DOHH2 (cell line): ENCODE data around the gene CCNC.
A peak's percentile ranks its signal among the peaks of the same experiment; 100 is the strongest.

Experiments
- H3F3A ChIP-seq: fragments of 200-600 bp; sonication (generic), shearing (Covaris generic); 2 replicates; pipeline ENCODE4 v1.6.0; 2016; ENCODE audit warnings: antibody characterized with exemption, mild to moderate bottlenecking; ENCODE audit not compliant: control insufficient read depth, insufficient read depth
- H3K27ac ChIP-seq: fragments of 200-600 bp; sonication (generic); 2 replicates; pipeline ENCODE4 v1.5.1; 2014; ENCODE audit warnings: low read depth, mild to moderate bottlenecking, low read length, moderate library complexity
- H3K27me3 ChIP-seq: fragments of 200-600 bp; sonication (generic); 2 replicates; pipeline ENCODE4 v1.6.1; 2014; ENCODE audit warnings: mild to moderate bottlenecking, low read length, mixed read lengths; ENCODE audit not compliant: control insufficient read depth
- H3K36me3 ChIP-seq: fragments of 200-600 bp; sonication (generic); 2 replicates; pipeline ENCODE4 v1.6.1; 2014; ENCODE audit warnings: mild to moderate bottlenecking, low read length, moderate library complexity, mixed read lengths; ENCODE audit not compliant: control insufficient read depth
- H3K4me1 ChIP-seq: fragments of 200-600 bp; sonication (generic); 2 replicates; pipeline ENCODE4 v1.6.1; 2014; ENCODE audit warnings: mild to moderate bottlenecking, low read length, mixed read lengths; ENCODE audit not compliant: control insufficient read depth
- H3K4me2 ChIP-seq: fragments of 200-600 bp; sonication (generic); 2 replicates; pipeline ENCODE4 v1.6.0; 2014; ENCODE audit warnings: mild to moderate bottlenecking, low read length, moderate library complexity
- H3K4me3 ChIP-seq: fragments of 200-600 bp; sonication (generic); 2 replicates; pipeline ENCODE4 v1.5.1; 2014; ENCODE audit warnings: mild to moderate bottlenecking, low read length, mixed read lengths
- H3K79me2 ChIP-seq: fragments of 200-600 bp; sonication (generic); 2 replicates; pipeline ENCODE4 v1.6.1; 2014; ENCODE audit warnings: mild to moderate bottlenecking, low read length, mixed read lengths; ENCODE audit not compliant: control insufficient read depth
- H3K9me2 ChIP-seq: fragments of 200-600 bp; sonication (generic); replicated peaks from 2 replicates; pipeline ENCODE4 v1.6.1; 2014; ENCODE audit warnings: mild to moderate bottlenecking, low read length, mixed read lengths; ENCODE audit not compliant: control insufficient read depth
- H3K9me3 ChIP-seq: fragments of 200-600 bp; sonication (generic); 2 replicates; pipeline ENCODE4 v1.6.1; 2014; ENCODE audit warnings: antibody characterized with exemption, low read length, mixed read lengths; ENCODE audit not compliant: control insufficient read depth, insufficient read depth
- H4K20me1 ChIP-seq: fragments of 200-600 bp; sonication (generic); 2 replicates; pipeline ENCODE4 v1.6.0; 2014; ENCODE audit warnings: low read depth, mild to moderate bottlenecking, antibody characterized with exemption, low read length, moderate library complexity; ENCODE audit not compliant: control insufficient read depth, insufficient read depth
- EZH2phosphoT487 ChIP-seq: fragments of 200-600 bp; sonication (generic); IDR thresholded peaks from 2 replicates; pipeline ENCODE4 v1.6.1; 2017; ENCODE audit warnings: borderline replicate concordance, mild to moderate bottlenecking, antibody characterized with exemption, low read length, moderate library complexity, mixed read lengths
- TF ChIP-seq, protein P1 (sequence below): fragments of 200-600 bp; sonication (generic); IDR thresholded peaks from one replicate; pipeline ENCODE4 v1.5.1; 2014; ENCODE audit warnings: antibody characterized with exemption, mild to moderate bottlenecking, low read depth, low read length; ENCODE audit not compliant: poor library complexity, severe bottlenecking

CCNC gene

GRCh38 chr6:99519446-99519845 is 49.0 kb downstream of the CCNC start:
- H3F3A ChIP-seq: peaks cover 12% of the 10 kb centered on the region
- H3K9me2 ChIP-seq: no peaks in the 10 kb centered on the region
- no peaks in the 10 kb centered on the region for H3K9me3 ChIP-seq
- H3K36me3 ChIP-seq: peaks cover 4% of the 10 kb centered on the region; the same call in 1 of the 2 replicates
- no peaks in the 10 kb centered on the region for H3K27me3 ChIP-seq
- peaks cover 8% of the 10 kb centered on the region for H3K79me2 ChIP-seq
- H4K20me1 ChIP-seq: no peaks in the 10 kb centered on the region
- H3K4me1 ChIP-seq: peaks cover 27% of the 10 kb centered on the region
- H3K27ac ChIP-seq: no peak overlapping the region
- H3K4me2 ChIP-seq: no peak overlapping the region
- TF ChIP-seq EZH2phosphoT487: no peak
- TF ChIP-seq, protein P1, sequence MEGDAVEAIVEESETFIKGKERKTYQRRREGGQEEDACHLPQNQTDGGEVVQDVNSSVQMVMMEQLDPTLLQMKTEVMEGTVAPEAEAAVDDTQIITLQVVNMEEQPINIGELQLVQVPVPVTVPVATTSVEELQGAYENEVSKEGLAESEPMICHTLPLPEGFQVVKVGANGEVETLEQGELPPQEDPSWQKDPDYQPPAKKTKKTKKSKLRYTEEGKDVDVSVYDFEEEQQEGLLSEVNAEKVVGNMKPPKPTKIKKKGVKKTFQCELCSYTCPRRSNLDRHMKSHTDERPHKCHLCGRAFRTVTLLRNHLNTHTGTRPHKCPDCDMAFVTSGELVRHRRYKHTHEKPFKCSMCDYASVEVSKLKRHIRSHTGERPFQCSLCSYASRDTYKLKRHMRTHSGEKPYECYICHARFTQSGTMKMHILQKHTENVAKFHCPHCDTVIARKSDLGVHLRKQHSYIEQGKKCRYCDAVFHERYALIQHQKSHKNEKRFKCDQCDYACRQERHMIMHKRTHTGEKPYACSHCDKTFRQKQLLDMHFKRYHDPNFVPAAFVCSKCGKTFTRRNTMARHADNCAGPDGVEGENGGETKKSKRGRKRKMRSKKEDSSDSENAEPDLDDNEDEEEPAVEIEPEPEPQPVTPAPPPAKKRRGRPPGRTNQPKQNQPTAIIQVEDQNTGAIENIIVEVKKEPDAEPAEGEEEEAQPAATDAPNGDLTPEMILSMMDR: no peak
- no peak overlapping the region for H3K4me3 ChIP-seq

DNA sequence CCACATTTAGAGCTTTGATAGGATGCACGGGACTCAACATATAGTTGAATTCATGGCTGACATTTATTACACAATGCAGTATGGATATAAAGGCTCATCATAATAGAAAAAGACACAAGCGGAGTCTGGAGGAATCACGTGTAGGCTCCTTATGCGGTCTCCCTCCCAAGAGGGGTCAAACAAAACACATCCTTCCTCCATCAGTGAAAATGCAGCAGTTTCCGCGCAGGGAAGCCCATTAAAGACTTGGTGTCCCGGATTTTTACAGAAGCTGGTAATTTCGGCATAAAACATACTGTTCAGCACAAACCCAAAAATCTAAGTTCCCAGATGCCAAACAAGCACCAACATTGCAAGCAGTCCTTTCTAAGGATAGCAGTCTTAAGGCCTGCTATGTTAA is 54.4 kb downstream of the CCNC start:
- Histone ChIP-seq H3K27me3 (no peaks in the 10 kb centered on the region), H3K9me2 (no peaks in the 10 kb centered on the region), H3K4me2 (peak overlapping the region; percentile 73), H4K20me1 (no peaks in the 10 kb centered on the region), H3K27ac (no peak overlapping the region), H3K79me2 (peaks cover 51% of the 10 kb centered on the region), H3K9me3 (no peaks in the 10 kb centered on the region), H3K36me3 (peaks cover 18% of the 10 kb centered on the region), H3K4me1 (peaks cover 28% of the 10 kb centered on the region), H3F3A (peaks cover 12% of the 10 kb centered on the region), H3K4me3 (peak overlapping the region; percentile 98)
- TF ChIP-seq EZH2phosphoT487: no peak
- TF ChIP-seq, protein P1: no peak

GRCh38 chr6:99512033-99512432 is 56.4 kb downstream of the CCNC start:
- Histone ChIP-seq H3K79me2 (peaks cover 51% of the 10 kb centered on the region), H3K36me3 (peaks cover 34% of the 10 kb centered on the region), H3F3A (peaks cover 11% of the 10 kb centered on the region), H3K9me2 (no peaks in the 10 kb centered on the region), H3K4me3 (no peak overlapping the region), H4K20me1 (no peaks in the 10 kb centered on the region), H3K4me1 (peaks cover 28% of the 10 kb centered on the region), H3K27ac (no peak overlapping the region), H3K9me3 (no peaks in the 10 kb centered on the region), H3K27me3 (no peaks in the 10 kb centered on the region), H3K4me2 (no peak overlapping the region)
- no peak for TF ChIP-seq EZH2phosphoT487
- TF ChIP-seq, protein P1: no peak

- no peak overlapping the region for H3K4me3 ChIP-seq
- H3K36me3 ChIP-seq: peaks cover 67% of the 10 kb centered on the region
- no peak overlapping the region for H3K27ac ChIP-seq
- no peaks in the 10 kb centered on the region for H3K9me2 ChIP-seq
- no peaks in the 10 kb centered on the region for H3K27me3 ChIP-seq
- TF ChIP-seq EZH2phosphoT487: no peak
- TF ChIP-seq, protein P1: no peak
- H4K20me1 ChIP-seq: no peaks in the 10 kb centered on the region
- peaks cover 2% of the 10 kb centered on the region; the same call in 1 of the 2 replicates for H3F3A ChIP-seq
- H3K4me1 ChIP-seq: peaks cover 3% of the 10 kb centered on the region
- H3K4me2 ChIP-seq: no peak overlapping the region
- peaks cover 26% of the 10 kb centered on the region for H3K79me2 ChIP-seq
- H3K9me3 ChIP-seq: no peaks in the 10 kb centered on the region
These were observed 60.8 kb downstream of the CCNC start for GRCh38 chr6:99507648-99508047.
